Activated T-helper 1 cell treated with anti-CD3 and anti-CD28 coated beads, Interleukin-12 subunit alpha, Interleukin-12 subunit beta, Interleukin-2, Interleukin-4 antibody, amounts not matched to agents 30 ng/mL and 10 ng/mL and 1 ng/mL, durations not matched to agents 14 hours and 24 hours and 36 hours (primary cell): ENCODE data around the gene TSPO2. TPM values are rescaled to one million over a fixed set of nuclear protein-coding genes. Genes with fewer than 3 reads are reported as not detected.
A peak's percentile ranks its signal among the peaks of the same experiment; 100 is the strongest.
"Not testable (repeated sequence)": the region's sequence is repeated elsewhere in the genome, so short reads cannot be mapped to it uniquely, and the experiment has no call there.

Experiments
- DNase-seq: peaks from one replicate; pipeline ENCODE4 v3.0.0; 2021; ENCODE audit warnings: low spot score
- H3K27ac Mint-ChIP-seq: one replicate; pipeline ENCODE4 v1.8.0; 2021; ENCODE audit warnings: mild to moderate bottlenecking, mixed read lengths
- H3K27me3 Mint-ChIP-seq: one replicate; pipeline ENCODE4 v1.8.0; 2022; ENCODE audit warnings: mild to moderate bottlenecking, moderate library complexity, mixed read lengths; ENCODE audit not compliant: insufficient read depth
- H3K36me3 Mint-ChIP-seq: one replicate; pipeline ENCODE4 v1.8.0; 2021; ENCODE audit warnings: low read depth, mixed read lengths
- H3K4me1 Mint-ChIP-seq: one replicate; pipeline ENCODE4 v1.8.0; 2021; ENCODE audit warnings: low read depth, mixed read lengths
- H3K4me3 Mint-ChIP-seq: one replicate; pipeline ENCODE4 v1.8.0; 2021; ENCODE audit warnings: mild to moderate bottlenecking, moderate library complexity, mixed read lengths
- H3K9me3 Mint-ChIP-seq: one replicate; pipeline ENCODE4 v1.8.0; 2021; ENCODE audit warnings: mixed read lengths
- intact Hi-C: fragments of 100-400 bp; cut with micrococcal nuclease; formaldehyde crosslinking; loops from one replicate; pipeline ENCODE4 v1.15.1; 2024
- total RNA-seq: library from RNA; stranded (reverse); gene quantifications from 2 replicates; pipeline ENCODE4 v1.2.3, GENCODE V29; 2022

TSPO2 gene
- total RNA-seq, 1 donor from 2014 or later, result not detected

DNA sequence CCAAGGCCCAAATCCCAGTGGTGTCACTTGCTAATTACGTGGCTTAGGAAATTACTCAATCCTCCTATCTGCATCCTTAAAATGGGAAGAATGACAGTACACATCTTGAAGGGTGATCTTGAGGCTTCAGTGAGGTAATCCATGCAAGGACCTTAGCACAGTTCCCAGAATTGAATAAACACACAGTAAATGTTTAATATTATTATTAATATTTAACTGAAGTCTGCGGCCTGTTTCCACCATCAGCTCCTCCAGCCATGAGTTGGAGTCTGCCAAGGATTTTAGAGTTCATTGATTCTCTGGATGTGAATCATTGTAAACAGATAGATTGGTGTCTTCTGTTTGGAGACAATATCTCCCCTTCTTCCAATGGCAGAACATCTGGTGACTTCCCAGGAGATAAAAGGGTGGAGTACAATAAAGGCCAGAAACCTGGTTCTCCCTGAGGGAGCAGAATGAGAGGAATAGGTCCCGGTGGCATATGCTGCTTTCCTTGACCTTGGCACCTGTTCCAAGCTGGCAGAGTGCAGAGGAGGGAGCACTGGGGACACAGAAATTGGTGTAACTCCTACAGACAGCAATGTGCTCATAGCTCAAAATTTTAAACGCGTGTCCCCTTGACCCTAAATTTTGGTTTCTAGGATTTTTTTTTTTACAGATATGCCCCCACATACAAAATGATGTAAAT lies 28.7 kb upstream of the TSPO2 start:
- Mint-ChIP-seq H3K27me3 (peaks cover 18% of the 10 kb centered on the region), H3K36me3 (no peaks in the 10 kb centered on the region), H3K27ac (no peak overlapping the region), H3K9me3 (no peaks in the 10 kb centered on the region), H3K4me3 (no peak overlapping the region), H3K4me1 (no peaks in the 10 kb centered on the region)
- intact Hi-C loops, result no loop called here
- no peak for DNase-seq

DNA sequence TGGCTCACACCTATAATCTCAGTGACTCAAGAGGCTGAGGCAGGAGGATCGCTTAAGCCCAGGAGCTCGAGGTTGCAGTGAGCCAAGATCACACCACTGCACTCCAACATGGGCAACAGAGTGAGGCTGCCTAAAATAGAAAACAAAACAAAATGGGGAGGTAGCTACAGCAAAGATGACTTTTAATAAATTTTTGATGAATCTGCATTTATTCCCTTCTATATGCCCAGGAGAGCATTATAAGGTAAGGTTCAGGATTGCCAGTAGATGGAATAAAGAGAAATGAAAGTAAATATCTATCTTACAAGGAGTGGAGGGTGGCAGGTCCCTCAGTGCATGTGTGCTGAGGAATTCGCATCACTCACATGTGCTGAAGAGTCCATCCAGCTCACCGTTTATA lies 27.5 kb upstream of the TSPO2 start:
- no peak overlapping the region for H3K4me3 Mint-ChIP-seq
- DNase-seq, result no peak
- peaks cover 12% of the 10 kb centered on the region for H3K27me3 Mint-ChIP-seq
- H3K9me3 Mint-ChIP-seq, result no peaks in the 10 kb centered on the region
- H3K36me3 Mint-ChIP-seq, result no peaks in the 10 kb centered on the region
- H3K4me1 Mint-ChIP-seq, result no peaks in the 10 kb centered on the region
- intact Hi-C loops, result no loop called here
- no peak overlapping the region for H3K27ac Mint-ChIP-seq

DNA sequence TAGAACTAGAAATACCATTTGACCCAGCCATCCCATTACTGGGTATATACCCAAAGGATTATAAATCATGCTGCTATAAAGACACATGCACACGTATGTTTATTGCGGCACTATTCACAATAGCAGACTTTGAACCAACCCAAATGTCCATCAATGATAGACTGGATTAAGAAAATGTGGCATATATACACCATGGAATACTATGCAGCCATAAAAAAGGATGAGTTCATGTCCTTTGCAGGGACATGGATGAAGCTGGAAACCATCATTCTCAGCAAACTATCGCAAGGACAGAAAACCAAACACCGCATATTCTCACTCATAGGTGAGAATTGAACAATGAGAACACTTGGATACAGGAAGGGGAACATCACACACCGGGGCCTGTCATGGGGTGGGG lies 26.4 kb upstream of the TSPO2 start:
- H3K4me1 Mint-ChIP-seq, intact Hi-C loops, H3K27me3 Mint-ChIP-seq, H3K27ac Mint-ChIP-seq, H3K4me3 Mint-ChIP-seq, H3K9me3 Mint-ChIP-seq, H3K36me3 Mint-ChIP-seq, DNase-seq: not testable (repeated sequence)

DNA sequence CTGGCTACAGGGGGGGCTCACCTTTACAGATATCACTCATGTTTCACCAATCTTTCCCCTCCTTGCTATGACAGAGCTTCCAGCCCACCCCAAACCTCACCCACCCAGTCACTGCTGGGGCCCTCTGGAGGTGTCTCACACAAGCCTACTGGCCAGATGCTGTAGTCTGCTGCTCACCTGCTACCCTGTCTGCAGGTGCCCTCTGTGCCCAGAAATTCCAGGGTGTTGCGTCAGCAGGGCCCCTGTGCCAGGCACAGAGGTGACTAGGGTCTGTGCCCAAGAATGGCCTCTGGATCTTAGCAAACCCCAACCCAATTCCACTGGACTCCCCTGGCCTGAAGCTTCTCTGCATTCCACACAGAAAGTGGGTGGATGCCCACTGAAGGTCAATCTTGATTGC lies 24.6 kb upstream of the TSPO2 start:
- Mint-ChIP-seq H3K4me3 (no peak overlapping the region), H3K27ac (no peak overlapping the region), H3K4me1 (no peaks in the 10 kb centered on the region), H3K27me3 (peaks cover 5% of the 10 kb centered on the region), H3K36me3 (no peaks in the 10 kb centered on the region), H3K9me3 (no peaks in the 10 kb centered on the region)
- no peak for DNase-seq
- intact Hi-C loops, result no loop called here

DNA sequence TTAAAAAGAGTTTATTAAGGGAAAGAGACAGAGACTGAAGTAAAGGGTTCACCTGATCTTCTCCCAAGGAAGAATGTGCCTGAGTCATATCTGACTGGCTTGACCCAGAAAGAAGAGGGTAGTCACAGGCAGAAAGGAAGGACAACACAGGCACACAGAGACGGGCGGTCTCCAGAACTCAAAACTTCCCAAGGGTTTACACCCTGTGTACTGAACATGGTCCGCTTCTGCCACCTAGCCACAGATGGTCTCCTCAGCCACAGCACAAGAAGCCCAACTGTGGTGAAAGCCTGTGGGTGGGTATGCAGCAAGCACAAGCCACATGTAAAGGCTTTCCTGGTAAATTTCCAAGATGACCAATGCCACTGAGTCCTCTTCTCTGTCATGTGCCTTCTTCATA lies 20.4 kb upstream of the TSPO2 start:
- no peaks in the 10 kb centered on the region for H3K36me3 Mint-ChIP-seq
- H3K4me3 Mint-ChIP-seq, result no peak overlapping the region
- no peaks in the 10 kb centered on the region for H3K4me1 Mint-ChIP-seq
- peaks cover 2% of the 10 kb centered on the region for H3K27me3 Mint-ChIP-seq
- no peaks in the 10 kb centered on the region for H3K9me3 Mint-ChIP-seq
- DNase-seq, result no peak
- H3K27ac Mint-ChIP-seq, result no peak overlapping the region
- intact Hi-C loops, result no loop called here

DNA sequence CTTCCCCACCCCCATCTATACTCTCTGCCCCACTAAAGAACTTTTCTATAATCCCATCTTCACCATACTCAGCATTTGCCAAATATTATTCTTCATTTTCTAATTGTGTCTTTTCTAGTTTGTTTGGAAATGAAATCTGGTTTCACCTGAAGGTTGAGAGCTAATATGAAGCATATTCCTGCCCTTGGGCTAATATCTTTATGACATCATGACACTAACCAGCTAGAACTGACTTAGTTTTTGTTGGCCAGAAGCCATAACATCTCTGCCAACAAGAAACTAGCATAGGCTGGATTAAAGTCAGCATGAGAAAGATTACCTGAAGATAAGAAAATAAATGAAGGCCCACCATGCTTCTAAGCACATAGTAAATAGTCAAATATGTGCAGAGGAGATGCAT lies 20.0 kb upstream of the TSPO2 start:
- no peaks in the 10 kb centered on the region for H3K36me3 Mint-ChIP-seq
- no peaks in the 10 kb centered on the region for H3K9me3 Mint-ChIP-seq
- DNase-seq, result no peak
- no peak overlapping the region for H3K27ac Mint-ChIP-seq
- peaks cover 4% of the 10 kb centered on the region for H3K4me1 Mint-ChIP-seq
- intact Hi-C loops, result no loop called here
- H3K4me3 Mint-ChIP-seq, result no peak overlapping the region
- H3K27me3 Mint-ChIP-seq, result peaks cover 2% of the 10 kb centered on the region

DNA sequence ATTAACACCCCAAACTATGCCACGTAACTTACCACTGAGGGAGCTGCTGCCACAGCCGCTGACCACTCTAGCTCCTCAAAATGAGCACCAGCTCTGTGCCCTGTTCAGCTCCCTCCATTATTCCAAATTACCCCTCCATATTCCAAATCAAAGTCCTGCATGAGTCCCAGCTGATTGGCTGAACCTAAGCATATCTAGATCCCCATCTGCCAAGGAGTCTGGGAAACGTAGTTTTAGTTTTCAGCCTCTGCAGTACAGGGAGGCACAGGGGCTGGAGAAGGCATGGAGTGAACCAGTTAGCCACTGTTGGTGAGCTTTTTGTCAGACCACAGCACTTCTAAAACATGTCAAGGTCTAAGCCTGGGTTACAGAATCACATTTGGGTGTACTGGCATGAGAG lies 19.2 kb upstream of the TSPO2 start:
- intact Hi-C loops, result no loop called here
- H3K4me3 Mint-ChIP-seq, result no peak overlapping the region
- peaks cover 2% of the 10 kb centered on the region for H3K27me3 Mint-ChIP-seq
- no peak overlapping the region for H3K27ac Mint-ChIP-seq
- no peaks in the 10 kb centered on the region for H3K36me3 Mint-ChIP-seq
- H3K4me1 Mint-ChIP-seq, result peaks cover 11% of the 10 kb centered on the region
- H3K9me3 Mint-ChIP-seq, result no peaks in the 10 kb centered on the region
- DNase-seq, result no peak

DNA sequence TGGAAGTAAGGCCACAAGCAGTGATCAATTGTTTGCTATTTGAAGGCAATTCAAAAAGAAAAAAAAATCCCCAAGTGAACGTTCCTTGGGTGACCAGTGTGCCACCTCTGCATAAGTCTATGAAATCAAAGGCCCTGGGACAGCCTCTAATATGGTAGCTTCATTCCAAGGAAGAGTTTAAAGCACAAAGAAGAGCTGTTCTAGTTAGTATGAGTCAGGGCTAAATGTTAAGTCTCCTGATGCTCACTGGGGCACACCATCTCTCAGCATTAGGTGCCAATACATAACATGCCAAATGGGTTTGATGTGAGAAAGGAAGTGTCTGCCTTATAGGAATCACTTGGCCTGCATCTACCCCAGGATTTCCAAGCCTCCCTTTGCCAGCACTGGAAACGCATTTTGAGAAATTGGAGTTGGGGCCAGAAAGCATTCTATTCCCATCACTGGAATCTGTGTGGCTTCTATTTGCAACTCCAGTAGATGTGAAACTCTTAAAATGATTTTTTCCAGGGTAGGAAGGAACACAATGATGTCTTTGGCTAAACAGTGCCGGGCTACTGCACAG lies 16.2 kb upstream of the TSPO2 start:
- no peak for DNase-seq
- peak overlapping the region; percentile 57 for H3K4me3 Mint-ChIP-seq
- intact Hi-C loops, result loop anchor here (5.0 kb wide), 3 partner anchors 64 to 699 kb away; partner anchors contain the start of gene LRFN2
- H3K27me3 Mint-ChIP-seq, result no peaks in the 10 kb centered on the region
- H3K4me1 Mint-ChIP-seq, result peaks cover 22% of the 10 kb centered on the region
- no peaks in the 10 kb centered on the region for H3K9me3 Mint-ChIP-seq
- H3K27ac Mint-ChIP-seq, result no peak overlapping the region
- H3K36me3 Mint-ChIP-seq, result no peaks in the 10 kb centered on the region

DNA sequence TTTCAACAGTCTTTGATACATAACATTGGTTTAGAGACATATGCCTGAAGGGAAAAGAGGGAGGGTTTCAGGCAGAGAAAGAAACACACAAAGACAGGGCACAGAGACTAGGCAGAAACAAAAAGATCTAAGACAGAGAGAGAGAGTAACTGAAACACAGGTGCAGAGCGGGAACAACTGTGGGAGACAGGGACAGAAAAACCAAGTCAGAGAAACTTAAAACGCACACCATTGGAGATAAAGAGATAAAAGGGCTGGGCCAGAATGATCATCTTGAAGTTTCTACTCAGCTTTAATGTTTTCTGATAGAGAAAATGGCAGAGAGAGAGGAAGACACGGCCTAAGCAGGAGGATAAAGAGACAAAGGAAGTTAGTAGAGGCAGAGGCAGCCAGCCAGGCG lies 15.0 kb upstream of the TSPO2 start:
- no peak for DNase-seq
- intact Hi-C loops, result loop anchor here (1.0 to 5.0 kb wide), 5 partner anchors 12 to 700 kb away; partner anchors contain the start of genes LRFN2, NFYA, OARD1 and UNC5CL
- Mint-ChIP-seq H3K27ac (peak overlapping the region; percentile 85), H3K36me3 (no peaks in the 10 kb centered on the region), H3K27me3 (no peaks in the 10 kb centered on the region), H3K4me1 (peaks cover 22% of the 10 kb centered on the region), H3K4me3 (peak overlapping the region; percentile 89), H3K9me3 (no peaks in the 10 kb centered on the region)

DNA sequence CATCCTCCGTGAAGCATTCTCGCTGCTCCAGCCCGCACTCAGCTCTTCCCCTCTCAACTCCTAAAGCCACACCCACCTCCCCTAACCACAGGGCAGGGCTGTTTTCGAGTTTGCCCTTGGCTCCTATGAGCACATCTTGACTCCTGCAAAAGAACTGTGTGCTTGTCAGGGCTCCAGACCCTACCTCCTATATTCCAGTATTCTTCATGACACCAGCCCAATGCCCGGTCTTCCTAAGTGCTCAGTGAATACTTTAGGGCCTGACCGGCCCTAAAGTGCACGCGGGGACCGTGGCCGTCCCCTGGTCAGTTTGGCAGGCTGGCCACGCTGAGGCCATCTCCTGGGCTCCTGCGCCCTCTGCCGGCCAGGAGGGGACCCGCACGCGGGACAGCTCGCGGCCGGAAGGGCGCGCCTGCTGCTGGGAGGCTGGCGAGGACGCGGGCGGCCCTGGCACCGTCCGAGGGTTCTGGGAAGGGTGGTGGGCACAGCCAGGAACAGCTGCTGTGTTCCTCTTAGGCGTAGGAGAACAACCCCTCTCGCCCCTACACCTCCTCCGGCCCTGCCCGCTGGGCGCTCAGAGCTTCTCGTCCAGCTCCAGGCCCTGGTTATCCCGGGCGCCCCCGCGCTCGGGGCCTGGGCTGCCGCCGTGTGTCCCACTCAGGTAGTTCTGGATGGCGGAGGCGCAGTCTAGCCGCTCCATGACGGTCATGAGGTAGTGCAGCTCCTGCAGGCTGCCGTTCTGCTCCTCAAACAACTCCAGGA lies 14.3 kb upstream of the TSPO2 start:
- Mint-ChIP-seq H3K36me3 (no peaks in the 10 kb centered on the region), H3K27me3 (no peaks in the 10 kb centered on the region), H3K9me3 (no peaks in the 10 kb centered on the region), H3K27ac (peak overlapping the region; percentile 85), H3K4me3 (peak overlapping the region; percentile 89), H3K4me1 (peaks cover 22% of the 10 kb centered on the region)
- intact Hi-C loops, result loop anchor here (1.0 to 5.0 kb wide), 7 partner anchors 11 to 701 kb away; partner anchors contain the start of genes LRFN2, NFYA, OARD1 and UNC5CL
- DNase-seq, result peak; percentile 77

DNA sequence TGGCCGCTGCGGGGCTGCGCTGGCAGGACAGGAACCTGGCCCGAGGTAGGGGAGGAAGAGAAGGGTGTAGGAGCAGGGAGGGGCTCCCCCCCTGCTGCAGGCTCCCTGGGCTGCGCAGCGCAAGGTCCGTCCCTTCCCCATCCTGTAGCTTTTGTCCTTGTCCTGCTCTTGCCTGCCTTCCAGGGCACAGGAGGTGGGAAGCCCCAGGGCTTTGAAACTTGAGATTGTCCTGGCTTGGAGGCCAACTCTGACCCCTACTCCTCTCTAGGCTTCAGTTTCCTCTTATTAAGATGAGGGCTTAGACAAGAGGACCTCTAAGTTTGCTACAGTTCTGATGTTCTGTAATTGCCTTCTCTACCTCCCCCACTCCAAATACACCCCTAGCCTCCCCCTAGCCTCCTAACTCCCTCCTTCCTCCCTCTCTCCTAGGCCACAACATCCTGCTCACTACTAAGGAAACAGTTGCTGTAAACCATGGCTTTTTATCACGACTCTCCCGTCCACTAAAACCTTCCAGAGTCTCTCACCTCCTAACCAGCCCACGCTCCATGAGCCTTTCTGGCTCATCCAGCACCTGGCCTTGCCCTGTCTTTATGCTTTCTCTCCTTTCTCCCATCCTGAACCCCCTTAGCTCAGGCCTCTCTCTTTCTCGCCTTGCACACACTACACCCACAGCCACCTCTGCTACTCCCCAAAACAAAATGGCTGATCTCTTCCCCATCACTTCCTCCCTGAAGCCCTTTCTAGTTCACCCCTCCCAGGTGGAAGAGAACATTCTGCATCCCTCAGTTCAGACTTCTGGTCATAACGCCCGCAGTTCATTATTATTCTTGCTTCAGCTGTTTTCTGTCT lies 13.5 kb upstream of the TSPO2 start:
- H3K36me3 Mint-ChIP-seq, result no peaks in the 10 kb centered on the region
- H3K27ac Mint-ChIP-seq, result peak overlapping the region; percentile 85
- H3K9me3 Mint-ChIP-seq, result no peaks in the 10 kb centered on the region
- H3K4me1 Mint-ChIP-seq, result peaks cover 22% of the 10 kb centered on the region
- no peaks in the 10 kb centered on the region for H3K27me3 Mint-ChIP-seq
- H3K4me3 Mint-ChIP-seq, result peak overlapping the region; percentile 89
- DNase-seq, result no peak
- intact Hi-C loops, result loop anchor here (1.0 to 5.0 kb wide), 5 partner anchors 22 to 701 kb away; partner anchors contain the start of gene LRFN2

DNA sequence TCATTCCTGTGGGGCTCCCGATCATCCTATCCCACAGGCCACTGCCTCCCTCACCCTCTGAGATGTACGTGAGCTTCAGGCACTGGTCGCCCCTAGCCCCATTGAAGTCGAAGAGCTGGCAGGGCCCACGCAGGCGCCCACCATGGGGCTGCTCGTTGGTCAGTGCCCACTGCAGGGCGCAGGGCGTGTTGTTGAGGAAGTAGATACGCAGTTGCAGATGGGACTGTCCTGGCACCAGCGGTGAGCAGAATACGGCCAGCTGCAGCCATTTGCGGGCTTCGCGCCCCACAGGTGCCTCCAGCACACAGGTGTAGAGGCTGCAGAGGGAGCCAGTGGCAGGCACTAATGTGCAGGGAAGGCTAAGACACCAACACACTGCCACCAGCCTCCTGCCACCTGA lies 9.4 kb upstream of the TSPO2 start:
- H3K27me3 Mint-ChIP-seq, result peaks cover 5% of the 10 kb centered on the region
- no peak overlapping the region for H3K4me3 Mint-ChIP-seq
- peaks cover 12% of the 10 kb centered on the region for H3K4me1 Mint-ChIP-seq
- intact Hi-C loops, result no loop called here
- DNase-seq, result no peak
- H3K9me3 Mint-ChIP-seq, result no peaks in the 10 kb centered on the region
- no peaks in the 10 kb centered on the region for H3K36me3 Mint-ChIP-seq
- H3K27ac Mint-ChIP-seq, result no peak overlapping the region
